Type B pancreatic cell (in vitro differentiated cells): ENCODE measurements around the gene RAB40B. TPM values are rescaled to one million over a fixed set of nuclear protein-coding genes. Genes with fewer than 3 reads are reported as not detected.

Experiments used
- DNase-seq: peaks from one replicate; pipeline ENCODE4 v3.0.0; 2021; ENCODE audit warnings: mixed read lengths; ENCODE audit not compliant: unreplicated experiment; ENCODE audit errors: extremely low spot score
- H3K27ac Mint-ChIP-seq: 2 replicates; pipeline ENCODE4 v1.8.0; 2021; ENCODE audit warnings: mild to moderate bottlenecking, mixed read lengths
- H3K27me3 Mint-ChIP-seq: 2 replicates; pipeline ENCODE4 v1.8.0; 2021; ENCODE audit warnings: mixed read lengths
- H3K36me3 Mint-ChIP-seq: 2 replicates; pipeline ENCODE4 v1.8.0; 2021; ENCODE audit warnings: mixed read lengths
- H3K4me1 Mint-ChIP-seq: one replicate; pipeline ENCODE4 v1.8.0; 2021; ENCODE audit warnings: mixed read lengths; ENCODE audit not compliant: unreplicated experiment
- H3K4me3 Mint-ChIP-seq: 2 replicates; pipeline ENCODE4 v1.8.0; 2021; ENCODE audit warnings: mild to moderate bottlenecking, mixed read lengths
- H3K9me3 Mint-ChIP-seq: 2 replicates; pipeline ENCODE4 v1.8.0; 2021; ENCODE audit warnings: mixed read lengths
- CTCF ChIP-seq: fragments of 200-600 bp; sonication (generic); conservative IDR thresholded peaks from 2 replicates; pipeline ENCODE4 v1.5.0; 2021; ENCODE audit warnings: antibody characterized with exemption, mild to moderate bottlenecking
- total RNA-seq: library from RNA; stranded (reverse); gene quantifications from 2 replicates; pipeline ENCODE4 v1.2.1, GENCODE V29; 2021; ENCODE audit warnings: low replicate concordance

RAB40B gene
- total RNA-seq, 1 donor from 2014 or later: 16.7 TPM

GRCh38 chr17:82718986-82719685, 20.6 kb upstream of the RAB40B start:
- H3K36me3 Mint-ChIP-seq: peaks cover 15% of the 10 kb centered on the region
- DNase-seq: no peak
- peak overlapping the region; percentile 93 for H3K4me3 Mint-ChIP-seq
- no peaks in the 10 kb centered on the region for H3K27me3 Mint-ChIP-seq
- peaks cover 8% of the 10 kb centered on the region for H3K4me1 Mint-ChIP-seq
- no peaks in the 10 kb centered on the region for H3K9me3 Mint-ChIP-seq
- no peak for TF ChIP-seq CTCF
- no peak overlapping the region for H3K27ac Mint-ChIP-seq

- Mint-ChIP-seq H3K27me3 (no peaks in the 10 kb centered on the region), H3K27ac (peak within 1 kb of the TSS; percentile 91), H3K9me3 (no peaks in the 10 kb centered on the region), H3K36me3 (peaks cover 6% of the 10 kb centered on the region), H3K4me1 (peaks cover 8% of the 10 kb centered on the region), H3K4me3 (peak within 1 kb of the TSS; percentile 96)
- peak; percentile 91 for DNase-seq
- TF ChIP-seq CTCF: no peak
Observed at GRCh38 chr17:82716203-82717010, 17.9 kb upstream of the RAB40B start, which contains the start of gene FN3KRP. FN3KRP (plus strand) TSS chr17:82716706; CDS start chr17:82716756, 50 bp downstream.

- no peak overlapping the region for H3K27ac Mint-ChIP-seq
- DNase-seq: no peak
- H3K9me3 Mint-ChIP-seq: no peaks in the 10 kb centered on the region
- H3K27me3 Mint-ChIP-seq: no peaks in the 10 kb centered on the region
- peaks cover 8% of the 10 kb centered on the region for H3K4me1 Mint-ChIP-seq
- H3K4me3 Mint-ChIP-seq: peak overlapping the region; percentile 64
- TF ChIP-seq CTCF: no peak
- H3K36me3 Mint-ChIP-seq: peaks cover 6% of the 10 kb centered on the region
Observed at GRCh38 chr17:82713071-82713723, 14.7 kb upstream of the RAB40B start.

GRCh38 chr17:82710499-82711232, 12.2 kb upstream of the RAB40B start:
- no peak overlapping the region for H3K4me3 Mint-ChIP-seq
- no peaks in the 10 kb centered on the region for H3K27me3 Mint-ChIP-seq
- H3K27ac Mint-ChIP-seq: no peak overlapping the region
- H3K4me1 Mint-ChIP-seq: no peaks in the 10 kb centered on the region
- no peaks in the 10 kb centered on the region for H3K9me3 Mint-ChIP-seq
- no peak for DNase-seq
- no peak for TF ChIP-seq CTCF
- no peaks in the 10 kb centered on the region for H3K36me3 Mint-ChIP-seq
